WTC11 (cell line): ENCODE results near the gene MMGT1. TPM values are rescaled to one million over a fixed set of nuclear protein-coding genes. Genes with fewer than 3 reads are reported as not detected.

Experiments
- ATAC-seq: fragments of 200-7000 bp; cut with Tn5 transposase; 2 replicates; pipeline ENCODE4 v1.10.0; 2021; ENCODE audit warnings: mild to moderate bottlenecking, moderate library complexity
- CTCF ChIA-PET: fragments of 300-600 bp; sonication (Branson Sonifier 250); formaldehyde crosslinking; loops from one replicate; lab custom pipeline; 2021; ENCODE audit warnings: antibody characterized with exemption; lab: Charles Lee
- POLR2A ChIA-PET: fragments of 350-600 bp; sonication (Branson Sonifier 250); formaldehyde crosslinking; loops from one replicate; lab custom pipeline; 2021; ENCODE audit warnings: antibody characterized with exemption; lab: Charles Lee
- DNase-seq: peaks from one replicate; pipeline ENCODE4 v3.0.0; 2021; ENCODE audit warnings: low spot score
- H3K27ac Mint-ChIP-seq: 2 replicates; pipeline ENCODE4 v1.8.0; 2021; ENCODE audit warnings: mixed read lengths
- H3K27me3 Mint-ChIP-seq: 2 replicates; pipeline ENCODE4 v1.8.0; 2021; ENCODE audit warnings: low read depth, mild to moderate bottlenecking, moderate library complexity, mixed read lengths
- H3K36me3 Mint-ChIP-seq: 2 replicates; pipeline ENCODE4 v1.8.0; 2021; ENCODE audit warnings: mixed read lengths
- H3K4me1 Mint-ChIP-seq: 2 replicates; pipeline ENCODE4 v1.8.0; 2022; ENCODE audit warnings: mixed read lengths
- H3K4me3 Mint-ChIP-seq: 2 replicates; pipeline ENCODE4 v1.8.0; 2021; ENCODE audit warnings: mild to moderate bottlenecking, moderate library complexity, mixed read lengths
- H3K9me3 Mint-ChIP-seq: 2 replicates; pipeline ENCODE4 v1.8.0; 2021; ENCODE audit warnings: mixed read lengths
- ATF1 ChIP-seq: sonication (generic); formaldehyde crosslinking; IDR thresholded peaks from 2 replicates; pipeline ENCODE4 v1.8.1; 2023; ENCODE audit warnings: mild to moderate bottlenecking, moderate library complexity, missing genetic modification reagents
- EMX1 ChIP-seq: fragments of 250-450 bp; sonication (Bioruptor Pico); IDR thresholded peaks from 2 replicates; pipeline ENCODE4 v1.8.0; 2021; ENCODE audit warnings: mild to moderate bottlenecking
- KAT7 ChIP-seq: sonication (generic); formaldehyde crosslinking; IDR thresholded peaks from 2 replicates; pipeline ENCODE4 v1.8.1; 2023; ENCODE audit warnings: missing genetic modification reagents, mild to moderate bottlenecking, borderline replicate concordance
- MAX ChIP-seq: sonication (generic); formaldehyde crosslinking; IDR thresholded peaks from 2 replicates; pipeline ENCODE4 v1.8.0; 2022; ENCODE audit warnings: mild to moderate bottlenecking, missing genetic modification reagents
- MLX ChIP-seq: sonication (generic); formaldehyde crosslinking; IDR thresholded peaks from 2 replicates; pipeline ENCODE4 v1.8.1; 2023; ENCODE audit warnings: mild to moderate bottlenecking, missing genetic modification reagents, moderate library complexity
- MYBL2 ChIP-seq: sonication (generic); formaldehyde crosslinking; IDR thresholded peaks from 2 replicates; pipeline ENCODE4 v1.8.1; 2023; ENCODE audit warnings: mild to moderate bottlenecking, moderate library complexity, missing genetic modification reagents
- NFE2L1 ChIP-seq: sonication (generic); formaldehyde crosslinking; IDR thresholded peaks from 2 replicates; pipeline ENCODE4 v1.8.1; 2023; ENCODE audit warnings: missing genetic modification reagents
- NR3C1 ChIP-seq: sonication (generic); formaldehyde crosslinking; conservative IDR thresholded peaks from 2 replicates; pipeline ENCODE4 v1.8.1; 2023; ENCODE audit warnings: low read depth, mild to moderate bottlenecking, missing genetic modification reagents
- OVOL2 ChIP-seq: fragments of 250-450 bp; sonication (Bioruptor Pico); IDR thresholded peaks from 2 replicates; pipeline ENCODE4 v1.9.0; 2021; ENCODE audit warnings: mild to moderate bottlenecking, borderline replicate concordance
- PREB ChIP-seq: sonication (generic); formaldehyde crosslinking; IDR thresholded peaks from 2 replicates; pipeline ENCODE4 v1.8.1; 2022; ENCODE audit warnings: mild to moderate bottlenecking, missing genetic modification reagents, moderate library complexity, borderline replicate concordance
- RELA ChIP-seq: sonication (generic); formaldehyde crosslinking; IDR thresholded peaks from 2 replicates; pipeline ENCODE4 v1.8.1; 2022; ENCODE audit warnings: missing genetic modification reagents, mild to moderate bottlenecking, borderline replicate concordance
- RORB ChIP-seq: fragments of 250-450 bp; sonication (Bioruptor Pico); IDR thresholded peaks from 2 replicates; pipeline ENCODE4 v1.9.0; 2021; ENCODE audit warnings: mild to moderate bottlenecking
- SMAD4 ChIP-seq: sonication (generic); formaldehyde crosslinking; IDR thresholded peaks from 2 replicates; pipeline ENCODE4 v1.8.0; 2022; ENCODE audit warnings: mild to moderate bottlenecking, missing genetic modification reagents
- TCF7 ChIP-seq: sonication (generic); formaldehyde crosslinking; IDR thresholded peaks from 2 replicates; pipeline ENCODE4 v1.8.0; 2022; ENCODE audit warnings: mild to moderate bottlenecking, low read depth, missing genetic modification reagents, moderate library complexity
- ZNF138 ChIP-seq: sonication (generic); formaldehyde crosslinking; conservative IDR thresholded peaks from 2 replicates; pipeline ENCODE4 v1.8.1; 2022; ENCODE audit warnings: mild to moderate bottlenecking, moderate library complexity, missing genetic modification reagents
- ZNF219 ChIP-seq: sonication (generic); formaldehyde crosslinking; IDR thresholded peaks from 2 replicates; pipeline ENCODE4 v1.8.0; 2023; ENCODE audit warnings: missing genetic modification reagents, mild to moderate bottlenecking, borderline replicate concordance
- ZNF263 ChIP-seq: sonication (generic); formaldehyde crosslinking; IDR thresholded peaks from 2 replicates; pipeline ENCODE4 v1.8.1; 2022; ENCODE audit warnings: low read depth, mild to moderate bottlenecking, moderate library complexity, missing genetic modification reagents
- ZNF317 ChIP-seq: sonication (generic); formaldehyde crosslinking; IDR thresholded peaks from 2 replicates; pipeline ENCODE4 v1.8.1; 2023; ENCODE audit warnings: low read depth, mild to moderate bottlenecking, moderate library complexity, missing genetic modification reagents, borderline replicate concordance
- ZNF416 ChIP-seq: fragments of 250-450 bp; sonication (Bioruptor Pico); IDR thresholded peaks from 2 replicates; pipeline ENCODE4 v1.9.0; 2021; ENCODE audit warnings: mild to moderate bottlenecking, inconsistent platforms
- total RNA-seq: library from RNA; stranded (reverse); gene quantifications from 3 replicates; pipeline ENCODE4 v1.2.3, GENCODE V29; 2021
- TF ChIP-seq, protein P1 (sequence below): sonication (generic); formaldehyde crosslinking; IDR thresholded peaks from 2 replicates; pipeline ENCODE4 v1.8.0; 2023; ENCODE audit warnings: missing genetic modification reagents, mild to moderate bottlenecking, borderline replicate concordance
- TF ChIP-seq, protein P2 (sequence below): sonication (generic); formaldehyde crosslinking; IDR thresholded peaks from 2 replicates; pipeline ENCODE4 v1.8.1; 2022; ENCODE audit warnings: low read depth, mild to moderate bottlenecking, moderate library complexity, missing genetic modification reagents, borderline replicate concordance
- TF ChIP-seq, protein P3 (sequence below): sonication (generic); formaldehyde crosslinking; conservative IDR thresholded peaks from 2 replicates; pipeline ENCODE4 v1.8.1; 2023; ENCODE audit warnings: mild to moderate bottlenecking, low read depth, missing genetic modification reagents, moderate library complexity

MMGT1 gene
- total RNA-seq, 1 experiment from 2014 or later, result 15.4 TPM

DNA sequence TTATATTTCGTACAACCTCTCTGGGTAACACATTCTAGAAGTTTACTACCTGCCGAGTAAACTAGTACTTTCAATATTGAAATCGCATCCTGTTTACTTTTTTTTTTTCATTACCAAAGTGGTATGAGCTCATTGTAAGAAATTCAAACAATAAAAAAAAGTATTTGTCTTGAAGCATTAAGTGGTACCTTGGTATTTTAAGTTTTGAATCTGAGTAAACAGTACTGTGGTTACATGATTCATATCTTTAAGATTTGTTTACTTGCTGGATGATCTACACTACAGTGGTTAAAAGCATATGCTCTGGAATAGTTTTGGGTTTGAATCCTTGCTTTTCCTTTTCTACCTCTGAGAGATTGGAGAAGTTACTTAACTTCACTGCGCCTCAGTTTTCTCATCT is 3.8 kb upstream of the MMGT1 start (continued):
- TF ChIP-seq ZNF317 (CRISPR knock-in tag), result no peak
- no peak for TF ChIP-seq ZNF263
- TF ChIP-seq ZNF138 (CRISPR knock-in tag), result no peak
- TF ChIP-seq PREB (CRISPR knock-in tag), result no peak
- TF ChIP-seq, protein P1, sequence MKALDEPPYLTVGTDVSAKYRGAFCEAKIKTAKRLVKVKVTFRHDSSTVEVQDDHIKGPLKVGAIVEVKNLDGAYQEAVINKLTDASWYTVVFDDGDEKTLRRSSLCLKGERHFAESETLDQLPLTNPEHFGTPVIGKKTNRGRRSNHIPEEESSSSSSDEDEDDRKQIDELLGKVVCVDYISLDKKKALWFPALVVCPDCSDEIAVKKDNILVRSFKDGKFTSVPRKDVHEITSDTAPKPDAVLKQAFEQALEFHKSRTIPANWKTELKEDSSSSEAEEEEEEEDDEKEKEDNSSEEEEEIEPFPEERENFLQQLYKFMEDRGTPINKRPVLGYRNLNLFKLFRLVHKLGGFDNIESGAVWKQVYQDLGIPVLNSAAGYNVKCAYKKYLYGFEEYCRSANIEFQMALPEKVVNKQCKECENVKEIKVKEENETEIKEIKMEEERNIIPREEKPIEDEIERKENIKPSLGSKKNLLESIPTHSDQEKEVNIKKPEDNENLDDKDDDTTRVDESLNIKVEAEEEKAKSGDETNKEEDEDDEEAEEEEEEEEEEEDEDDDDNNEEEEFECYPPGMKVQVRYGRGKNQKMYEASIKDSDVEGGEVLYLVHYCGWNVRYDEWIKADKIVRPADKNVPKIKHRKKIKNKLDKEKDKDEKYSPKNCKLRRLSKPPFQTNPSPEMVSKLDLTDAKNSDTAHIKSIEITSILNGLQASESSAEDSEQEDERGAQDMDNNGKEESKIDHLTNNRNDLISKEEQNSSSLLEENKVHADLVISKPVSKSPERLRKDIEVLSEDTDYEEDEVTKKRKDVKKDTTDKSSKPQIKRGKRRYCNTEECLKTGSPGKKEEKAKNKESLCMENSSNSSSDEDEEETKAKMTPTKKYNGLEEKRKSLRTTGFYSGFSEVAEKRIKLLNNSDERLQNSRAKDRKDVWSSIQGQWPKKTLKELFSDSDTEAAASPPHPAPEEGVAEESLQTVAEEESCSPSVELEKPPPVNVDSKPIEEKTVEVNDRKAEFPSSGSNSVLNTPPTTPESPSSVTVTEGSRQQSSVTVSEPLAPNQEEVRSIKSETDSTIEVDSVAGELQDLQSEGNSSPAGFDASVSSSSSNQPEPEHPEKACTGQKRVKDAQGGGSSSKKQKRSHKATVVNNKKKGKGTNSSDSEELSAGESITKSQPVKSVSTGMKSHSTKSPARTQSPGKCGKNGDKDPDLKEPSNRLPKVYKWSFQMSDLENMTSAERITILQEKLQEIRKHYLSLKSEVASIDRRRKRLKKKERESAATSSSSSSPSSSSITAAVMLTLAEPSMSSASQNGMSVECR (CRISPR knock-in tag), result no peak
- no peak for TF ChIP-seq EMX1 (CRISPR knock-in tag)
- TF ChIP-seq RORB, result no peak

GRCh38 chrX:135975421-135975820 is 1.6 kb upstream of the MMGT1 start:
- no peak for ATAC-seq
- TF ChIP-seq MLX (CRISPR knock-in tag), result no peak
- no peak for TF ChIP-seq EMX1 (CRISPR knock-in tag)
- TF ChIP-seq NFE2L1, result no peak
- no peak for TF ChIP-seq RELA (CRISPR knock-in tag)
- no peak for TF ChIP-seq KAT7 (CRISPR knock-in tag)
- Mint-ChIP-seq H3K27me3 (peaks cover 4% of the 10 kb centered on the region; the same call in 1 of the 2 replicates), H3K27ac (no peak overlapping the region), H3K36me3 (no peaks in the 10 kb centered on the region), H3K4me1 (peaks cover 16% of the 10 kb centered on the region), H3K9me3 (no peaks in the 10 kb centered on the region), H3K4me3 (no peak overlapping the region)
- POLR2A ChIA-PET, result no interaction called here
- no peak for DNase-seq
- CTCF ChIA-PET, result no interaction called here

DNA sequence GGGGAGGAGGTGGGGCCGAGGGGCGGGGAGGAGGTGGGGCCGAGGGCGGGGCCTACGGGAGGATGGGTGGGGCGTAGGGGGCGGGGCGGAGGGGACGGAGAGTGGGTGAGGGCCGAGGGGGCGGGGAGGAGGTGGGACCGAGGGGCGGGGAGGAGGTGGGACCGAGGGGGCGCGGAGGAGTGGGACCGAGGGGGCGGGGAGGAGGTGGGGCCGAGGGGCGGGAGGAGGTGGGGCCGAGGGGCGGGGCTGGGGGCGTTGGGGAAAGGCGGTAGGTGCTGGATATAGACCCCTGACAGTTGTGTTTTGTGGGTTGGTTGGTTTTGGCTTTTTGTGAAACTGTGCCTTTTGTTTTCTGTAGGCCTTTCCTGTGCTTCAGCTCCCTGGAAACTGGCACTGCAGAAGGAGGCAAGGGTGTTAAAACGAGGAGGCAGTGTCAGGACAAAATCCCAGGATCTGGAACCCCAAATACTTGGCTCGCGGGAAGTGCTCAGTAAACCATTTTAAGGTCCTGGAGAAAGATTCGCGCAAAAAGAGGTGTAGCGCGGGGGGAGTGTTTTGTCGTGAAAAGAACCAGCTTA is 580 bp upstream of the MMGT1 start:
- ChIA-PET POLR2A (interaction anchor here (1.2 kb wide), 1 partner anchor 11 kb away, joined by 3 read pairs; the partner anchor contains the start of gene SLC9A6), CTCF (no interaction called here)
- Mint-ChIP-seq H3K27ac (peak overlapping the region; percentile 97), H3K36me3 (no peaks in the 10 kb centered on the region), H3K4me1 (peaks cover 16% of the 10 kb centered on the region), H3K27me3 (peaks cover 3% of the 10 kb centered on the region; the same call in 1 of the 2 replicates), H3K4me3 (peak overlapping the region; percentile 79), H3K9me3 (no peaks in the 10 kb centered on the region)
- ATAC-seq (peak; percentile 47), DNase-seq (peak; percentile 68)
- TF ChIP-seq MYBL2 (CRISPR knock-in tag), result no peak
- no peak for TF ChIP-seq RORB
- no peak for TF ChIP-seq PREB (CRISPR knock-in tag)
- no peak for TF ChIP-seq TCF7 (CRISPR knock-in tag)
- TF ChIP-seq ZNF219 (CRISPR knock-in tag), result no peak
- TF ChIP-seq ZNF416 (CRISPR knock-in tag), result no peak
- TF ChIP-seq MAX (CRISPR knock-in tag), result no peak
- TF ChIP-seq, protein P2, sequence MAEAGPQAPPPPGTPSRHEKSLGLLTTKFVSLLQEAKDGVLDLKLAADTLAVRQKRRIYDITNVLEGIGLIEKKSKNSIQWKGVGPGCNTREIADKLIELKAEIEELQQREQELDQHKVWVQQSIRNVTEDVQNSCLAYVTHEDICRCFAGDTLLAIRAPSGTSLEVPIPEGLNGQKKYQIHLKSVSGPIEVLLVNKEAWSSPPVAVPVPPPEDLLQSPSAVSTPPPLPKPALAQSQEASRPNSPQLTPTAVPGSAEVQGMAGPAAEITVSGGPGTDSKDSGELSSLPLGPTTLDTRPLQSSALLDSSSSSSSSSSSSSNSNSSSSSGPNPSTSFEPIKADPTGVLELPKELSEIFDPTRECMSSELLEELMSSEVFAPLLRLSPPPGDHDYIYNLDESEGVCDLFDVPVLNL, result no peak
- no peak for TF ChIP-seq SMAD4 (CRISPR knock-in tag)
- no peak for TF ChIP-seq NR3C1
- TF ChIP-seq, protein P3, sequence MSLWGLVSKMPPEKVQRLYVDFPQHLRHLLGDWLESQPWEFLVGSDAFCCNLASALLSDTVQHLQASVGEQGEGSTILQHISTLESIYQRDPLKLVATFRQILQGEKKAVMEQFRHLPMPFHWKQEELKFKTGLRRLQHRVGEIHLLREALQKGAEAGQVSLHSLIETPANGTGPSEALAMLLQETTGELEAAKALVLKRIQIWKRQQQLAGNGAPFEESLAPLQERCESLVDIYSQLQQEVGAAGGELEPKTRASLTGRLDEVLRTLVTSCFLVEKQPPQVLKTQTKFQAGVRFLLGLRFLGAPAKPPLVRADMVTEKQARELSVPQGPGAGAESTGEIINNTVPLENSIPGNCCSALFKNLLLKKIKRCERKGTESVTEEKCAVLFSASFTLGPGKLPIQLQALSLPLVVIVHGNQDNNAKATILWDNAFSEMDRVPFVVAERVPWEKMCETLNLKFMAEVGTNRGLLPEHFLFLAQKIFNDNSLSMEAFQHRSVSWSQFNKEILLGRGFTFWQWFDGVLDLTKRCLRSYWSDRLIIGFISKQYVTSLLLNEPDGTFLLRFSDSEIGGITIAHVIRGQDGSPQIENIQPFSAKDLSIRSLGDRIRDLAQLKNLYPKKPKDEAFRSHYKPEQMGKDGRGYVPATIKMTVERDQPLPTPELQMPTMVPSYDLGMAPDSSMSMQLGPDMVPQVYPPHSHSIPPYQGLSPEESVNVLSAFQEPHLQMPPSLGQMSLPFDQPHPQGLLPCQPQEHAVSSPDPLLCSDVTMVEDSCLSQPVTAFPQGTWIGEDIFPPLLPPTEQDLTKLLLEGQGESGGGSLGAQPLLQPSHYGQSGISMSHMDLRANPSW (CRISPR knock-in tag), result no peak
- no peak for TF ChIP-seq OVOL2
- no peak for TF ChIP-seq ATF1 (CRISPR knock-in tag)
